Thoracic aorta (tissue), 2 donors: ENCODE measurements around the gene SON. TPM values are rescaled to one million over a fixed set of nuclear protein-coding genes. Genes with fewer than 3 reads are reported as not detected.

Experiments
- ATAC-seq: fragments of 150-250 bp; one replicate; pipeline ENCODE4 v1.8.0; 2017; ENCODE audit warnings: low read depth; ENCODE audit not compliant: insufficient number of reproducible peaks, low FRiP score
- DNase-seq: peaks from one replicate; pipeline ENCODE4 v3.0.0-alpha.2; 2020; ENCODE audit warnings: low spot score
- H3K27ac ChIP-seq, 2 donors: fragments of 200-600 bp; sonication (generic); 1 replicate in 1 of 2; 2 replicates in 1 of 2; pipeline ENCODE4 v1.5.1; 2016; ENCODE audit warnings: mild to moderate bottlenecking in 2 of 2, moderate library complexity in 2 of 2
- H3K27me3 ChIP-seq: fragments of 200-600 bp; sonication (generic); replicated peaks from 2 replicates; pipeline ENCODE4 v1.6.0; 2016; ENCODE audit warnings: mild to moderate bottlenecking; ENCODE audit not compliant: insufficient read depth
- H3K36me3 ChIP-seq: fragments of 200-600 bp; sonication (generic); one replicate; pipeline ENCODE4 v1.5.1; 2016
- H3K4me1 ChIP-seq, 2 donors: fragments of 200-600 bp; sonication (generic); 1 replicate in 1 of 2; 2 replicates in 1 of 2; pipeline versions ENCODE4 v1.5.1 to v1.6.0; 2016; ENCODE audit warnings: low read depth in 2 of 2, mild to moderate bottlenecking in 1 of 2; ENCODE audit not compliant: control insufficient read depth in 1 of 2
- H3K4me3 ChIP-seq: fragments of 200-600 bp; sonication (generic); 2 replicates; pipeline ENCODE4 v1.5.1; 2016; ENCODE audit warnings: mild to moderate bottlenecking
- H3K9me3 ChIP-seq: fragments of 200-600 bp; sonication (generic); 2 replicates; pipeline ENCODE4 v1.5.1; 2016
- CTCF ChIP-seq: fragments of 200-600 bp; sonication (generic); IDR thresholded peaks from one replicate; pipeline ENCODE4 v1.5.1; 2019; ENCODE audit warnings: antibody characterized with exemption
- total RNA-seq, 2 donors: library from RNA; depleted of rRNA; stranded (reverse); fragments of >200 nt; gene quantifications; one replicate each; pipeline versions ENCODE4 v1.1.0 to v1.2.3, GENCODE V29; 2016

Gene SON
- total RNA-seq, 2 donors from 2014 or later: 260 to 331 TPM

DNA sequence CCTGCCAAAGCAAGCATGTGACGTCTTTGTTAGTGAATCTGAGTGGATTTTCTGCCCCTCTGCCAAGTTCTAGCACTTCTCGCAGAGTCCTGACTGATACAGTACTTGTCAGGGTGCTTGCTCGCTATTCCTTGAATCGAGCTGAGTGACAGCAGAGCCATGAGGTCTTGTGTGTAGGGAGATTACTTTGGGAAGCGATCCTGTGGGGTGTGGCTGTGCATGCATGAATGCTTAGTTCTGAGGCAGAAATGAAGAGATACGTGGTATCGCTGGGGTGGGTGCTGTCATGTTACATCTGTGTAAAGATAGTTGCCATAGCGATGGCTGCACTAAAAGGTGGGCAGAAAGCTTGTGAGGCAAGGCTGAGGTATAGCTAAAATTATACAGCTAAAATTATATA is 32.0 kb upstream of the SON start:
- Histone ChIP-seq H3K9me3 (no peaks in the 10 kb centered on the region), H3K27me3 (no peaks in the 10 kb centered on the region), H3K27ac (no peak overlapping the region), H3K36me3 (peaks cover 25% of the 10 kb centered on the region), H3K4me1 (no peaks in the 10 kb centered on the region), H3K4me3 (no peak overlapping the region)
- DNase-seq: no peak
- ATAC-seq: no peak
- TF ChIP-seq CTCF: no peak

GRCh38 chr21:33511639-33512038 is 31.2 kb upstream of the SON start:
- Histone ChIP-seq H3K36me3 (peaks cover 21% of the 10 kb centered on the region), H3K27me3 (no peaks in the 10 kb centered on the region), H3K4me1 (no peaks in the 10 kb centered on the region), H3K9me3 (no peaks in the 10 kb centered on the region), H3K4me3 (no peak overlapping the region), H3K27ac (no peak overlapping the region)
- DNase-seq (no peak), ATAC-seq (no peak)
- no peak for TF ChIP-seq CTCF

DNA sequence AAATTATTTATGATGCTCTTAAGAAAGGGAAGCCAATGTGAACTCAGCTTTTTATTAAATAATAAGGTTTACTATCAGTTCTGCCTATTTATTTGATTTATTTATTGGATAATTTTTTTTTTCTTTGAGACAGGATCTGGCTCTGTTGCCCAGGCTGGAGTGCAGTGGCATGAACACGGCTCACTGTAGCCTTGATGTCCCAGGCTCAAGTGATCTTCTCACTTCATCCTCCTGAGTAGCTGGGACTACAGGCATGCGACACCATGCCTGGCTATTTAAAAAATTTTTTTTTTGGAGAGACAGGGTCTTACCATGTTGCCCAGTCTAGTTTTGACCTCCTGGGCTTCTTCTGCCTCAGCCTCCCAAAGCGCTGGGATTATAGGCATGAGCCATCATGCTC is 30.4 kb upstream of the SON start:
- no peak overlapping the region for H3K27ac ChIP-seq
- no peaks in the 10 kb centered on the region for H3K27me3 ChIP-seq
- H3K9me3 ChIP-seq: no peaks in the 10 kb centered on the region
- no peaks in the 10 kb centered on the region for H3K4me1 ChIP-seq
- no peak for TF ChIP-seq CTCF
- no peak overlapping the region for H3K4me3 ChIP-seq
- no peak for ATAC-seq
- DNase-seq: no peak
- peaks cover 24% of the 10 kb centered on the region for H3K36me3 ChIP-seq

DNA sequence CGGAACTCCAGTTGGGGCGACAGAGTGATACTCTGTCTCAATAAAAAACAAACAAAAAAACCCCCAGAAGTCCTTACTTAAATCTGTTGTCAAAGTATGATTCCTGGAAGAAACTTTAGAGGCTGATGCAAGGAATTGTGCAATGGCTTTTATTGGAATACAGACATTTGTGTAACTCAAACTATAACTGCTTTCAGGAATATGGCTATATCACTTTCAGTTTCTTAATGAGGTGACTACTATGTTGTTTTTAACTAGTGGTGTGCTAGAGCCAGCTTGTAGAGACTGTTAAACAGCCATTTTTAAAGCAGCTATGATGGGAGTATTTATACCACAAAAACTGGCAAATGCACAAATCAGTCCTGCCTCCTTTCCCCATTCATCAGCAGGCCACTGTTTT is 28.6 kb upstream of the SON start:
- Histone ChIP-seq H3K9me3 (no peaks in the 10 kb centered on the region), H3K36me3 (peaks cover 29% of the 10 kb centered on the region), H3K27ac (no peak overlapping the region), H3K27me3 (no peaks in the 10 kb centered on the region), H3K4me3 (no peak overlapping the region), H3K4me1 (no peaks in the 10 kb centered on the region)
- DNase-seq (no peak), ATAC-seq (no peak)
- no peak for TF ChIP-seq CTCF

GRCh38 chr21:33518899-33519298 is 23.9 kb upstream of the SON start:
- Histone ChIP-seq H3K4me1 (no peaks in the 10 kb centered on the region), H3K27ac (no peak overlapping the region), H3K4me3 (no peak overlapping the region), H3K27me3 (no peaks in the 10 kb centered on the region), H3K36me3 (peaks cover 23% of the 10 kb centered on the region), H3K9me3 (no peaks in the 10 kb centered on the region)
- ATAC-seq: no peak
- TF ChIP-seq CTCF: no peak
- no peak for DNase-seq
